Activated naive CD4-positive, alpha-beta T cell treated with anti-CD3 and anti-CD28 coated beads, Interleukin-2, amount 50 U/mL, for 24 hours (primary cell): ENCODE measurements around the gene STX5.

Source experiments
- H3K27ac Mint-ChIP-seq: one replicate; pipeline ENCODE4 v1.8.0; 2021; ENCODE audit warnings: mild to moderate bottlenecking, mixed read lengths
- H3K27me3 Mint-ChIP-seq: one replicate; pipeline ENCODE4 v1.8.0; 2021; ENCODE audit warnings: mixed read lengths
- H3K36me3 Mint-ChIP-seq: one replicate; pipeline ENCODE4 v1.8.0; 2021; ENCODE audit warnings: mixed read lengths
- H3K4me1 Mint-ChIP-seq: one replicate; pipeline ENCODE4 v1.8.0; 2021; ENCODE audit warnings: mixed read lengths
- H3K4me3 Mint-ChIP-seq: one replicate; pipeline ENCODE4 v1.8.0; 2021; ENCODE audit warnings: mild to moderate bottlenecking, mixed read lengths
- H3K9me3 Mint-ChIP-seq: one replicate; pipeline ENCODE4 v1.8.0; 2021; ENCODE audit warnings: mixed read lengths

Gene STX5

DNA sequence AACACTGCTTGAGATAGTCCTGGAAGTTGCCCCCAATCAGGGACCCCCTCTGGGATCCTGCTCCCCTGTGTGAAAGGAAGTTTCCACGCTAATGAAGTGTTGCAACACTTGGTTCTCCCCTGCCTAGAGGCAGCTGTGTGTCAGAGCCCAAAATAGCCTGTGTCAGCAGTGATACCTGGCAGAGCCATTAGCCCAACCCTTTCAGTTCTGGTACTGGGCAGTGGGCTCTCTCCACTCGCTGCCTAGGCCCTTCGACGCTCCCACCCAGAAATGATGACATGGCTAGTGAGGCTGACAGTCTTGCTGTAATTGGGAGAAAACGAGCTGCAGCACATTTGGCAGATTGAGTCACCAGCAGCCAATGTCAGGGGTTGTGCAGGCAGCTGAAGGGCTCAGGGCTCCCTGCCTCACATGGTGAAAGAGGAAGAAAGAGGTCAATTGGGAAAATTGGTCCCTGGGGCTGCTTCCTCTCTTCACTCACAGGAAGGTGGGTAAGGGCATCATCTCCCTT, 25.2 kb downstream of the STX5 start:
- Mint-ChIP-seq H3K4me3 (peak overlapping the region; percentile 100), H3K4me1 (peaks cover 34% of the 10 kb centered on the region), H3K36me3 (peaks cover 9% of the 10 kb centered on the region), H3K9me3 (no peaks in the 10 kb centered on the region), H3K27me3 (no peaks in the 10 kb centered on the region), H3K27ac (no peak overlapping the region)

- peaks cover 9% of the 10 kb centered on the region for H3K36me3 Mint-ChIP-seq
- peaks cover 40% of the 10 kb centered on the region for H3K4me1 Mint-ChIP-seq
- no peaks in the 10 kb centered on the region for H3K27me3 Mint-ChIP-seq
- H3K4me3 Mint-ChIP-seq: peak overlapping the region; percentile 100
- peak overlapping the region; percentile 100 for H3K27ac Mint-ChIP-seq
- no peaks in the 10 kb centered on the region for H3K9me3 Mint-ChIP-seq
Measured at GRCh38 chr11:62805961-62806441, 25.9 kb downstream of the STX5 start.

GRCh38 chr11:62805076-62805892, 26.6 kb downstream of the STX5 start, which contains the start of gene NXF1:
Gene NXF1 (minus strand): TSS chr11:62805440. CDS start chr11:62805356, 84 bp downstream.
- H3K4me1 Mint-ChIP-seq: peaks cover 41% of the 10 kb centered on the region
- H3K27me3 Mint-ChIP-seq: no peaks in the 10 kb centered on the region
- H3K36me3 Mint-ChIP-seq: peaks cover 12% of the 10 kb centered on the region
- peak within 1 kb of the TSS; percentile 100 for H3K27ac Mint-ChIP-seq
- peak within 1 kb of the TSS; percentile 100 for H3K4me3 Mint-ChIP-seq
- no peaks in the 10 kb centered on the region for H3K9me3 Mint-ChIP-seq

DNA sequence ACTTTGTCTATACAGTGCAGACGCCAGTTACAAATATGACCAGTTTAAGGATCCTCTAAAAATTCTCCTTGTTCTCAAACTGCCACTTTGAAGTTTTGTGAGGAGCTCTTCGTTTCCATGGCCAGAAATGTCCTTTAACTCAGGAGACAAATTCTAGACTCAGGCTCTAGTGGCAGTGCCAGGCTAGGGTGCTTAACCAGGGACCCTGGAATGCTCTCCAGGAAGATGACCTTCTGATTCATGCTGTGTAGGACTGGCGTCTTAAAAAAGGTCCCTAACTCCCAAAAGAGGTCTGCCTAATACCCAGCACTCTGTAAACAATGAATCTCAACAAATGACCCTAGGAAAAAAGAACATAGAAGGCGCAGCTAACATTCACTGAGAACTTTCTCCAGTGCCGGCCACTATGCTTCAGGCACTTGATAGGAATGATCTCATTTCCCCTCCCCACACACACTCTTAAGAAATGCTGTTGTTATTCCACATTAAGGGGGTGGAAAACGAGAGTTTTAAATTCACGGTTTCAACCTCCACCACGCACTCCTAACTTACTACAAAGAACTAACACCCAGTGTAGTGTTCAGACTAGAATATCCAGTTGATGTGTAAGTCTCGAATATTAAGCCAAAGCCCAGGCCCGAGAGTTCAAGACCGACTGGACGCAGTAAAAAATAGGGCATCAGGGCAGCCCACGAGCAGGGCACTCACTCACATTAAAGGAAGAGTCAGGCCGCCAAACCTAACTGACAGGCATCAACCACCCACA, 27.4 kb downstream of the STX5 start:
- Mint-ChIP-seq H3K27ac (peak overlapping the region; percentile 100), H3K36me3 (peaks cover 15% of the 10 kb centered on the region), H3K4me1 (peaks cover 41% of the 10 kb centered on the region), H3K4me3 (peak overlapping the region; percentile 100), H3K27me3 (no peaks in the 10 kb centered on the region), H3K9me3 (no peaks in the 10 kb centered on the region)

- no peaks in the 10 kb centered on the region for H3K9me3 Mint-ChIP-seq
- H3K36me3 Mint-ChIP-seq: peaks cover 19% of the 10 kb centered on the region
- H3K27ac Mint-ChIP-seq: peak overlapping the region; percentile 70
- H3K4me3 Mint-ChIP-seq: no peak overlapping the region
- no peaks in the 10 kb centered on the region for H3K27me3 Mint-ChIP-seq
- peaks cover 34% of the 10 kb centered on the region for H3K4me1 Mint-ChIP-seq
Measured at GRCh38 chr11:62801071-62801470, 30.8 kb downstream of the STX5 start.

DNA sequence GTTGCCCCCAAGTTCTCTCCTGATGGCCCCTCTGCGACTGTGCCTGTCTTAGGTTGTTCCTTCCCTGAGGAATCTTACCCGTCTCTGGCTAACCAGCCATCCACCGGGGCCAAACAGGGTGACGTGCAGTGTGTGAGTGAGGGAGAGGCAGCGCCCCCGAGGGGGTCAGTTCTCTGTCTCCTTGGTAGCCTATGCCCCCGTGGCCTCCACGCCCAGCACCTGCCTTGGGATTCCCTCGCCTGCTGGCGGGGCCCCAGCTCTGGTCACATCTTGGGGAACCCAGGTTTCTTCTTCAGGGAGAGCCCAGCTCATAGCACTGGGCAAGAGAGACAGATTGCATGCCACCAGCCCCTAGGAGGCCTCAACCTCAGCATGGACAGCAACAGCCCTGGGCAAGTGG, 32.4 kb downstream of the STX5 start:
- no peak overlapping the region for H3K4me3 Mint-ChIP-seq
- no peak overlapping the region for H3K27ac Mint-ChIP-seq
- no peaks in the 10 kb centered on the region for H3K9me3 Mint-ChIP-seq
- H3K36me3 Mint-ChIP-seq: peaks cover 18% of the 10 kb centered on the region
- H3K4me1 Mint-ChIP-seq: peaks cover 29% of the 10 kb centered on the region
- H3K27me3 Mint-ChIP-seq: no peaks in the 10 kb centered on the region

DNA sequence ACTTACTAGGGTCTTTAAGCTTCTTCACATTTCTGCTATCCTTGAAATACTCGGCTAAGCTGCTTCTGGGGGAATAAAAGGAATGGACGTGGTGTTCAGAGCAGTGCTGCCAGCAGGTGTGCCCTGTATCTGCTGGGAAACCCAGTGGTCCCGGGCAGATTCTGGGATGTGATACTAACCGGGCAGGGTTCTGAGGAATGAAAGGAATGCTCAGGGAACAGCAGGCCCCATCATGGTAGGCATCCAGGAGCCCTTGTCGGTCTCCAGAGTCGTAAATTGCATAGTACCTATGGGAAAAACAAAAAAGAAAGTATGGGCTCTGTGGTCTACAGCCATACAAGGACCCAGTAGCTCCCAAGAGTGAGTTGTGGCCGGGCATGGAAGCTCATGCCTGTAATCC, 35.6 kb downstream of the STX5 start:
- Mint-ChIP-seq H3K36me3 (peaks cover 19% of the 10 kb centered on the region), H3K4me1 (peaks cover 17% of the 10 kb centered on the region), H3K27ac (no peak overlapping the region), H3K9me3 (no peaks in the 10 kb centered on the region), H3K4me3 (no peak overlapping the region), H3K27me3 (no peaks in the 10 kb centered on the region)

DNA sequence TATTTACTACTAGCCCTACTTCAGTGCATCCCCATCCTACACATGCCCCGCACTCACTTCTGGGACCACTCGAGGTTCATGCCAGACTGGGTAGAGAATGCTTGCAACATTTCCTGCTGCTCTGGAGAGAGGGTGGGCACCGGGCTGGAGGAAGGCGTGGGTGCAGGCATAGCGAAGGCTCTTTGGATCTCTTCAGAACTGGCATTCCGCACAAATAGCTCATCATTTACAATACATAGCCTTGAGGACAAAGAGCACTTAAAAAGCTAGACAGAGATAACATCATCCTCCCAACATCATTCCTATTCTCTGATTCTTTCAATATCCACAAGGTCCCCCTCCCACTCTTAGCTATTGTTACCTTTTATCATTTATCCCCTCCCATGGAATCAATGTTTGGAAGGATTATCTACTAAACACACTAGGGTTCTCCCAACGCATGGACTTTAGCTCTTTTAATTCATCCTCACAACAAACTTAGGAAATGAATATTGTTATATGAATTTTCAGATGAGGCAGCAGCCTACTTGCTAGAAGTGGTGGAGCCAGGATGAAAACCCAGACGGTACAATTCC, 37.6 kb downstream of the STX5 start:
- peak overlapping the region; percentile 5 for H3K27ac Mint-ChIP-seq

GRCh38 chr11:62792202-62792575, 39.7 kb downstream of the STX5 start:
- Mint-ChIP-seq H3K27ac (peak overlapping the region; percentile 90), H3K9me3 (no peaks in the 10 kb centered on the region), H3K4me3 (peak overlapping the region; percentile 95), H3K27me3 (no peaks in the 10 kb centered on the region), H3K36me3 (peaks cover 13% of the 10 kb centered on the region), H3K4me1 (peaks cover 44% of the 10 kb centered on the region)

More for the DNA sequence above, 37.6 kb downstream of the STX5 start:
- no peaks in the 10 kb centered on the region for H3K27me3 Mint-ChIP-seq
- H3K4me3 Mint-ChIP-seq: no peak overlapping the region
- H3K36me3 Mint-ChIP-seq: peaks cover 18% of the 10 kb centered on the region
- peaks cover 31% of the 10 kb centered on the region for H3K4me1 Mint-ChIP-seq
- H3K9me3 Mint-ChIP-seq: no peaks in the 10 kb centered on the region

- Mint-ChIP-seq H3K27ac (peak within 1 kb of the TSS; percentile 96), H3K9me3 (no peaks in the 10 kb centered on the region), H3K27me3 (no peaks in the 10 kb centered on the region), H3K4me1 (peaks cover 44% of the 10 kb centered on the region), H3K4me3 (peak within 1 kb of the TSS; percentile 95), H3K36me3 (peaks cover 13% of the 10 kb centered on the region)
Measured at GRCh38 chr11:62791501-62792201, 40.2 kb downstream of the STX5 start, which contains the start of gene TMEM223. Gene TMEM223 (minus strand): TSS chr11:62792006. CDS start chr11:62791994, 12 bp downstream.

DNA sequence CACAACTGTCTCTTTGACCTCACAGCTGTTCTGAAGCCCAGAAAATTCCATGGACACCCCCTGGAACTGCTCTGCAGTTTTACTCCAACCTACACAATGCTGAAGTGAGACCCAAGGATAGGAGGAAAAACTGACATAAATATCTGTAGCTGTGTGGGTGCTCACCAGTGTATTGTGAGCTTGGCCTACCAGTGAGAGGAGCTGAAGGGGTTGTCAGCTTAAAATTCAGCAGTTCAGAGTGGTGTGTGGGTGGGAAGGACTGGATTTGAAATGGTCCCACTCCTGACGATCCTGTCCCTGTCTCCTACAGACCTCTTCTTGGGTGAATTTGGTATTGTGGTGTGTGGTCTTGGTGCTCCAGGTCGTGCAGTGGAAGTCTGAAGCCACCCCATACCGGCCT, 42.3 kb downstream of the STX5 start:
- H3K27ac Mint-ChIP-seq: peak overlapping the region; percentile 78
- H3K4me3 Mint-ChIP-seq: peak overlapping the region; percentile 95
- peaks cover 9% of the 10 kb centered on the region for H3K36me3 Mint-ChIP-seq
- no peaks in the 10 kb centered on the region for H3K27me3 Mint-ChIP-seq
- H3K4me1 Mint-ChIP-seq: peaks cover 54% of the 10 kb centered on the region
- H3K9me3 Mint-ChIP-seq: no peaks in the 10 kb centered on the region

GRCh38 chr11:62788991-62789390, 42.9 kb downstream of the STX5 start:
- peak overlapping the region; percentile 95 for H3K4me3 Mint-ChIP-seq
- no peaks in the 10 kb centered on the region for H3K9me3 Mint-ChIP-seq
- peak overlapping the region; percentile 78 for H3K27ac Mint-ChIP-seq
- H3K27me3 Mint-ChIP-seq: no peaks in the 10 kb centered on the region
- H3K36me3 Mint-ChIP-seq: peaks cover 9% of the 10 kb centered on the region
- H3K4me1 Mint-ChIP-seq: peaks cover 49% of the 10 kb centered on the region

DNA sequence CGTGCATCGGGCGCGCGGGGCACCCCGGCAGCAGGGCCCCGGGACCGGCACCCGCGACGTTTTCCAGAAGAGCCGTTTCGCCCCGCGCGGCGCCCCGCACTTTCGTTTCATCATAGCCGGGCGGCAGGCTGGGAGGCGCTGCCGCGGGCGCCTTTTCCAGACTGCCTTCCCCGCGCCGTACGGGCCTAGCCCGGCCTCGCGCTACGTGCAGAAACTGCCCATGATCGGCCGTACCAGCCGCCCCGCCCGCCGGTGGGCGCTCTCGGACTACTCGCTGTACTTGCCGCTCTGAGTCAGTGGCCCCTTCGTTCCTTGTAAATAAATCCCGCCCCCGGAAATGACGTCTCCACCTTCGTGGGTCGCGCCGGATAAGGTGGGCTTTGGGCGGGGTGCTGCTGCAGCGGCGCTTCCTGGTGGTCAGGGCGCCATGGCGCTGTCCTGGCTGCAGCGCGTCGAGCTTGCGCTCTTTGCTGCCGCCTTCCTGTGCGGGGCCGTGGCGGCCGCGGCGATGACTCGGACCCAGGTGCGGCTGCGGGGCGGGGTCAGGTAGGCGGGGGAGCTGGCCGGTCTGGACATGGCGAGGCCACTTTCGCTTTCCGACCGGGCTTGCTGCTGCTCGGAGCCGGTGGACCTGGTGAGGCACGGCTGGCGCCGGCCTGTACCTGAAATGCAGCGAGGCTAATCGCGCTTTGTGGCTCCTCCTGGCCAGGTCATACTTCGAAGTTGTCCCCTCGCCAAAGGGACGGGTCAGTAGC, 44.7 kb downstream of the STX5 start, which contains the start of gene TMEM179B:
TSS of gene TMEM179B (plus strand) at position 398 of the 755 bp plus-strand sequence. CDS start at position 428, 30 bp downstream.
- Mint-ChIP-seq H3K4me3 (peak within 1 kb of the TSS; percentile 95), H3K27ac (peak within 1 kb of the TSS; percentile 91), H3K4me1 (peaks cover 43% of the 10 kb centered on the region), H3K36me3 (peaks cover 7% of the 10 kb centered on the region), H3K9me3 (no peaks in the 10 kb centered on the region), H3K27me3 (no peaks in the 10 kb centered on the region)

- H3K36me3 Mint-ChIP-seq: peaks cover 4% of the 10 kb centered on the region
Measured at GRCh38 chr11:62786318-62787004, 45.4 kb downstream of the STX5 start.

More at GRCh38 chr11:62786318-62787004, 45.4 kb downstream of the STX5 start:
- no peaks in the 10 kb centered on the region for H3K9me3 Mint-ChIP-seq
- peak overlapping the region; percentile 90 for H3K27ac Mint-ChIP-seq
- peak overlapping the region; percentile 89 for H3K4me3 Mint-ChIP-seq
- peaks cover 40% of the 10 kb centered on the region for H3K4me1 Mint-ChIP-seq
- no peaks in the 10 kb centered on the region for H3K27me3 Mint-ChIP-seq
